Jurkat, Clone E6-1 (cell line): Measurements from ENCODE around the gene BCAS3.
"Not testable (repeated sequence)": the region's sequence is repeated elsewhere in the genome, so short reads cannot be mapped to it uniquely, and the experiment has no call there.

Experiments used
- DNase-seq: peaks from one replicate; pipeline ENCODE4 v3.0.0-alpha.2; 2011; ENCODE audit warnings: low read depth, low spot score
- H3K4me3 ChIP-seq: 2 replicates; pipeline ENCODE4 v1.5.1; 2011; ENCODE audit warnings: mild to moderate bottlenecking, low read length, control low read depth, moderate library complexity

The BCAS3 gene

DNA sequence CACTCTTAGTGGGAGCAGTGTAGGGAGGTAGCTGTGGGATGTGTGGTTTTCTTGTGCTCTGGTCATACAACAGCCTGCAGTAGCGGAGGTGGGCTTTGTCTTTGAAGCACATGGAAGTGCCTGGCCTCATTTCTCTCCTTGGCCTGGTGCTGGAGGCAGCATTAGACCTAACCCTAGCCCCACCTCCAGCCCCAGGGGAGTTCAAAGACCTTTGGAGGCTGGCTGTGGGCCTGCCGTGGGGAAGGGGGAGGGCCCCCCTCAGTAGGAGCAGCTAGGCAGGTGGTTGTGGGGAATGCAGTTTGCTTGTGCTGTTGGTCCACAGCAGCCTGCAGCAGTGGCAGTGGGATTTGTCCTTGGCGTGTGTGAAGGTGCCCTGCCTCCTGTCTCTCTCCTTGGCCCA is 91.7 kb downstream of the BCAS3 start:
- DNase-seq = peak; percentile 67
- no peak overlapping the region for H3K4me3 ChIP-seq

GRCh38 chr17:60770946-60771422 is 93.3 kb downstream of the BCAS3 start:
- H3K4me3 ChIP-seq = no peak overlapping the region
- DNase-seq = peak; percentile 49

GRCh38 chr17:60771621-60772020 is 94.0 kb downstream of the BCAS3 start:
- DNase-seq, H3K4me3 ChIP-seq: not testable (repeated sequence)

- DNase-seq = no peak
- H3K4me3 ChIP-seq = no peak overlapping the region
These were observed 95.9 kb downstream of the BCAS3 start for GRCh38 chr17:60773552-60773951.

GRCh38 chr17:60781880-60782412 is 104.3 kb downstream of the BCAS3 start:
- H3K4me3 ChIP-seq = no peak overlapping the region
- no peak for DNase-seq

DNA sequence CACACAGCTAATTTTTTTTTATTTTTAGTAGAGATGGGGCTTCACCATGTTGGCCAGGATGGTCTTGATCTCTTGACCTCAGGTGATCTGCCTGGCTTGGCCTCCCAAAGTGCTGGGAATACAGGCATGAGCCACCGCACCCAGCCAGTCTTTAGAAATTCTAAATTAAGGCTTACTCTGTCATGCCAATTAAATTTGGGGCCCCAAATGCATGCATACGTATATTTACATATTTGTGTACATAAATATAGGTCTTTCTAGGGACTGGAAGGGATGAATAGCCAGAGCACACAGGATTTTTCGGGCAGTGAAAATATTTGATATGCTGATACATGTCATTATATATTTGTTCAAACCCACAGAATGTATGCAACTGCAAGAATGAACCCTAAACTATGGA is 105.1 kb downstream of the BCAS3 start:
- no peak for DNase-seq
- H3K4me3 ChIP-seq = no peak overlapping the region

DNA sequence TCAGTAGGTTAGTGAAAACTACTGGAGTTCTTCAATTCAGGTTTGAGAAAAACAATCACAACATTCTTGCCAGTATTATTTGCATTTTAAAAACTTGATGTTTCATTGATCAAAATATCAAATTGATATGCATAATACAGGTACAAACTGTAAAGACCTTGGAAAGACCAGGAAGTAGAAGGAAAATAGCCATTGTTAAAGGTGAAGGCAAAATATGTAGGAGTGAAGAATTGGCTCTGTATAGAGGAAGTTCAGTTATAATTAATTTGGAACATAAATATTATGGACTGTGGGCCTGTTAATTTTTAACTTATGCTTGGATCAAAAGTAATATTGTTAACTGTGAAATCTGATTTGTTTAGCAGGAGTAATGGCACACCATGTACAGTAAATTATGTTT is 112.6 kb downstream of the BCAS3 start:
- DNase-seq = no peak
- H3K4me3 ChIP-seq = no peak overlapping the region

DNA sequence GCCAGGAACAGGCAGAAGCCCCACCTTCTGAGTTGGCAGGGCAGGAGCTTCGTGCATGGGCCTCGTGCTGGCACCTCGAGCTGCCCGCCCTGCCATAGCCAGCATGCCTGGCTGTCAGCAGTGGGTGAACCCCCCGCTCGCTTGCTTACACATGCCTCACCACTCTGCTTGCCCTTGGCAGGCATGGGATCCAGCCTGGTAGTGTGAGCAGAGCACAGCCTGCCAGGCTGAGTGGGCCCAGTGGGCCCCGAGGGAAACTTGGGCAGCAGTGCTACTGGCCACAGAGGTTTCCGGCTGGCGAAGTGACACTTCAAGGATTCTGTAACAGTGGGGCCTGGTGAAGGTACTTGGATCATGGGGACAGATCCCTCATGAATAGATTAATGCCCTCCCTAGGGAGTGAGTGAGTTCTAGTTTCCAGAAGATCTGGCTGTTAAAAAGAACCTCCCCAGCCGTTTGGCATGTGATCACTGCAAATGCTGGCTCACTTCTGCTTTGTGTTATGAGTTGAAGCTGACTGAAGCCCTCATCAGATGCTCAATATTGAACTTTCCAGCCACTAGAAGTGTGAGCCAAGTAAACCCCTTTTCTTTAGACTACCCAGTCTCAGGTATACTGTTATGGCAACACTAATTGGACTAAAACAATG is 114.7 kb downstream of the BCAS3 start:
- no peak for DNase-seq
- H3K4me3 ChIP-seq = no peak overlapping the region

- no peak overlapping the region for H3K4me3 ChIP-seq
- no peak for DNase-seq
These were observed 120.9 kb downstream of the BCAS3 start for GRCh38 chr17:60798576-60798975.

DNA sequence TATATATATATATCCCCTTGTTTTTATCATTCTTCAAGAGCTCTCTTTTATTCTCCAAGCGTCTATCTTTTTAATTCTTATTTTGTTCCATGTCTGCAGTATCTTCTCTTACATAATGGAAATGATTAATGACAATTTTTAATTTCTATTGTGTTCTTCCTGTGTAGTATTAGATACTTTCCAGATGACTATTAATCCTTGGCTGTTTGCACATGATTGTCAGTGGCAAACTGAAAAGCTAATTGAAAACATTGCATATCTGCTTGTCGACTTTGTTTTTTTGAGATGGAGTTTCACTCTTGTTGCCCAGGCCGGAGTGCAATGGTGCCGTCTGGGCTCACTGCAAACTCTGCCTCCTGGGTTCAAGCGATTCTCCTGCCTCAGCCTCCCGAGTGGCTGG is 124.7 kb downstream of the BCAS3 start:
- H3K4me3 ChIP-seq = no peak overlapping the region
- DNase-seq = no peak

GRCh38 chr17:60803059-60803458 is 125.4 kb downstream of the BCAS3 start:
- DNase-seq = no peak
- no peak overlapping the region for H3K4me3 ChIP-seq

DNA sequence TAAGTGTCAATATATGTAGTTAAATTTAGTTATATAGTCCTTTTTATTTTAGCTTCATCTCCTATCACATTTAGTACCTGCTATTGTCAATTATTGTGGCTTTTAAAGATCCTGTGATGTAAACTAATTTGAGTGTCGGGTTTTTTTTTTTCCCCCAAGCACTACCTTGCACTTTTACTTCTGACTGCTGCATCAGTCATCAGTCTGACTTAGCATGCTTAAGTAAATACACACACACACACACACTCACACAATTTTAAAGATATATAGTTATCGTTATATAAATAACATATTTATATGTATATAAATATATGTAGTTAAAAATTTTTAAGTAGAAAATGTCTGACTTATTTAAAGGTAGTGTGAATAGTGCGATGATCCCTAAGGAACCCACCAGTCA is 127.2 kb downstream of the BCAS3 start:
- DNase-seq = no peak
- no peak overlapping the region for H3K4me3 ChIP-seq

- no peak for DNase-seq
These were observed 131.8 kb downstream of the BCAS3 start for GRCh38 chr17:60809421-60809820.

DNA sequence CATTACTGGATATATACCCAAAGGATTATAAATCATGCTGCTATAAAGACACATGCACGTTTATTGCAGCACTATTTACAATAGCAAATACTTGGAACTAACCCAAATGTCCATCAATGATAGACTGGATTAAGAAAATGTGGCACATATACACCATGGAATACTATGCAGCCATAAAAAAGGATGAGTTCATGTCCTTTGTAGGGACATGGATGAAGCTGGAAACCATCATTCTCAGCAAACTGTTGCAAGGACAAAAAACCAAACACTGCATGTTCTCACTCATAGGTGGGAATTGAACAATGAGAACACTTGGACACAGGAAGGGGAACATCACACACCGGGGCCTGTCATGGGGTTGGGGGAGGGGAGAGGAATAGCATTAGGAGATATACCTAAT is 137.3 kb downstream of the BCAS3 start:
- not testable (repeated sequence) for DNase-seq, H3K4me3 ChIP-seq

More at GRCh38 chr17:60809421-60809820, 131.8 kb downstream of the BCAS3 start:
- H3K4me3 ChIP-seq = no peak overlapping the region

DNA sequence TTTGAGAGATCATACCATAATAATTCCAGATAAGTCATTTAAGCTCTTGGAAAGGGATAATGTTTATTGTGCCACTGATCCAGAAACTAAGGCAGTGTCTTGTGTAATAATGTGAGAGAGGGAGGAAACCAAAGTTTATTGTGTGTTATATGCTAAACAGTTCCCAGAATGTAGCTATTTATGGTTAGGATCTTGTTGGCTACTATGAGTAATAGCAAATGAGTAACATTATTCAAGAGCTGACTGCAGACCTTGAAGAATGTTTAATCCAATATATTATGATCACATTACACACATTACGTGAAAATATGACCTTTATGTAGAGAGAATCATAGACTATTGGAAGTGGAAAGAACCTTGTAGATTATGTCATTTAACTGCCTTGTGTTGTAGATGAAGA is 139.5 kb downstream of the BCAS3 start:
- no peak overlapping the region for H3K4me3 ChIP-seq
- no peak for DNase-seq

- no peak for DNase-seq
- H3K4me3 ChIP-seq = no peak overlapping the region
These were observed 141.9 kb downstream of the BCAS3 start for GRCh38 chr17:60819447-60820130.

- no peak for DNase-seq
- no peak overlapping the region for H3K4me3 ChIP-seq
These were observed 145.9 kb downstream of the BCAS3 start for GRCh38 chr17:60823515-60823914.

GRCh38 chr17:60825351-60825750 is 147.7 kb downstream of the BCAS3 start:
- no peak overlapping the region for H3K4me3 ChIP-seq
- no peak for DNase-seq

- no peak overlapping the region for H3K4me3 ChIP-seq
- no peak for DNase-seq
These were observed 150.3 kb downstream of the BCAS3 start for GRCh38 chr17:60827943-60828342.

GRCh38 chr17:60832151-60832585 is 154.5 kb downstream of the BCAS3 start:
- H3K4me3 ChIP-seq = no peak overlapping the region
- DNase-seq = peak; percentile 78

DNA sequence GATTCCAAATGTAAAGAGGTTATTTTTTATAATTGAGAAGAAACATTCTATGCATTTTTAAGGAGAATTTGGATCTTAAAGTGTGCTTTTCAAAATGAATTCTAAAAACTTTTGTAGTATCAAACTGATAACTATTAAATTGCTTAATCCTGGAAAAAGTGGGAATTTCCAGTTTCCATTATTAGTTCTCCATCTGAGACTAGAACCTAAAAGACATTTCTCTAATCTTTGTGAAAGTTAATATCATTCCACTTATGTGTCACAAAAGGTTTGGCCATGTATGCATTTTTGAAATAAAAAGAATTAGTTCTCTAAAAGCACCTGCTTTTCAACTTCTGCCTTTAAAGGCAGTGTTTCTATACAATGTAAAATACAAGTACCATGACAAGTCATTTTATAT is 155.0 kb downstream of the BCAS3 start:
- no peak for DNase-seq
- no peak overlapping the region for H3K4me3 ChIP-seq
